Uterus (tissue), 2 donors: ENCODE data around the gene MGAT4B.
"Not testable (repeated sequence)": the region's sequence is repeated elsewhere in the genome, so short reads cannot be mapped to it uniquely, and the experiment has no call there.

ENCODE experiments used
- POLR2A ChIP-seq, 2 donors: fragments of 450-650 bp; IDR thresholded peaks; one replicate each; pipeline ENCODE4 v1.6.1; 2016; ENCODE audit warnings: antibody characterized with exemption in 2 of 2, mild to moderate bottlenecking in 1 of 2, moderate library complexity in 1 of 2
- TF ChIP-seq, protein P1 (sequence below), 4 experiments: fragments of 200-600 bp in 2 of 4; fragments of 450-650 bp in 2 of 4; sonication (generic) in 2 of 4; IDR thresholded peaks; one replicate each; pipeline ENCODE4 v1.5.1; 2016 to 2019; ENCODE audit warnings: antibody characterized with exemption in 4 of 4, mild to moderate bottlenecking in 2 of 4, moderate library complexity in 1 of 4

DNA sequence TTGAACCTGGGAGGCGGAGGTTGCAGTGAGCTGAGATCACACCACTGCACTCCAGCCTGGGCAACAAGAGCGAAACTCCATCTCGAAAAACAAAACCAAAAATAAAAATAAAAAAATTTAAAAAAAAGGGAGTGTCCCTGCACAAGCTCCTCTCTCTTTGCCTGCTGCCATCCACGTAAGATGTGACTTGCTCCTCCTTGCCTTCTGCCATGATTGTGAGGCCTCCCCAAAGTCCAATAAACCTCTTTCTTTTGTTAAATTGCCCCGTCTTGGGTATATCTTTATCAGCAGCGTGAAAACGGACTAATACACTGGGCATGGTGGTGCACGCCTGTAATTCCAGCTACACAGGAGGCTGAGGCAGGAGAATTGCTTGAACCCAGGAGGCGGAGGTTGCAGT lies 17.4 kb downstream of the MGAT4B start:
- TF ChIP-seq, protein P1, sequence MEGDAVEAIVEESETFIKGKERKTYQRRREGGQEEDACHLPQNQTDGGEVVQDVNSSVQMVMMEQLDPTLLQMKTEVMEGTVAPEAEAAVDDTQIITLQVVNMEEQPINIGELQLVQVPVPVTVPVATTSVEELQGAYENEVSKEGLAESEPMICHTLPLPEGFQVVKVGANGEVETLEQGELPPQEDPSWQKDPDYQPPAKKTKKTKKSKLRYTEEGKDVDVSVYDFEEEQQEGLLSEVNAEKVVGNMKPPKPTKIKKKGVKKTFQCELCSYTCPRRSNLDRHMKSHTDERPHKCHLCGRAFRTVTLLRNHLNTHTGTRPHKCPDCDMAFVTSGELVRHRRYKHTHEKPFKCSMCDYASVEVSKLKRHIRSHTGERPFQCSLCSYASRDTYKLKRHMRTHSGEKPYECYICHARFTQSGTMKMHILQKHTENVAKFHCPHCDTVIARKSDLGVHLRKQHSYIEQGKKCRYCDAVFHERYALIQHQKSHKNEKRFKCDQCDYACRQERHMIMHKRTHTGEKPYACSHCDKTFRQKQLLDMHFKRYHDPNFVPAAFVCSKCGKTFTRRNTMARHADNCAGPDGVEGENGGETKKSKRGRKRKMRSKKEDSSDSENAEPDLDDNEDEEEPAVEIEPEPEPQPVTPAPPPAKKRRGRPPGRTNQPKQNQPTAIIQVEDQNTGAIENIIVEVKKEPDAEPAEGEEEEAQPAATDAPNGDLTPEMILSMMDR (IDR thresholded peaks at IDR 0.05): not testable (repeated sequence)
- not testable (repeated sequence) for TF ChIP-seq POLR2A (IDR thresholded peaks at IDR 0.05)
